Measurements from ENCODE around the gene CMPK1.

The CMPK1 gene

GRCh38 chr1:47380699-47381098 is 47.1 kb downstream of the CMPK1 start:
- Histone ChIP-seq H3K9ac (ENCODE audit: low read length) (no peak overlapping the region), H3K4me3 (ENCODE audit: low read depth in 1 of 2, low read length in 2 of 2) (no peak overlapping the region), H3K36me3 (ENCODE audit: insufficient read depth, low read length) (peaks cover 26% of the 10 kb centered on the region), H3K4me1 (ENCODE audit: insufficient read depth, low read length) (no peaks in the 10 kb centered on the region), H3K27ac (ENCODE audit: low read depth, low read length) (no peak overlapping the region), H3K9me3 (ENCODE audit: low read length) (no peaks in the 10 kb centered on the region), H3K27me3 (ENCODE audit: control insufficient read depth in 1 of 2, insufficient read depth in 2 of 2, low read length in 2 of 2) (no peaks in the 10 kb centered on the region)

GRCh38 chr1:47382399-47382983 is 48.9 kb downstream of the CMPK1 start:
- Histone ChIP-seq H3K27me3 (ENCODE audit: control insufficient read depth in 1 of 2, insufficient read depth in 2 of 2, low read length in 2 of 2) (no peaks in the 10 kb centered on the region), H3K9ac (ENCODE audit: low read length) (no peak overlapping the region), H3K9me3 (ENCODE audit: low read length) (no peaks in the 10 kb centered on the region), H3K4me3 (ENCODE audit: low read depth in 1 of 2, low read length in 2 of 2) (no peak overlapping the region), H3K4me1 (ENCODE audit: insufficient read depth, low read length) (no peaks in the 10 kb centered on the region), H3K27ac (ENCODE audit: low read depth, low read length) (no peak overlapping the region), H3K36me3 (ENCODE audit: insufficient read depth, low read length) (peaks cover 19% of the 10 kb centered on the region)

DNA sequence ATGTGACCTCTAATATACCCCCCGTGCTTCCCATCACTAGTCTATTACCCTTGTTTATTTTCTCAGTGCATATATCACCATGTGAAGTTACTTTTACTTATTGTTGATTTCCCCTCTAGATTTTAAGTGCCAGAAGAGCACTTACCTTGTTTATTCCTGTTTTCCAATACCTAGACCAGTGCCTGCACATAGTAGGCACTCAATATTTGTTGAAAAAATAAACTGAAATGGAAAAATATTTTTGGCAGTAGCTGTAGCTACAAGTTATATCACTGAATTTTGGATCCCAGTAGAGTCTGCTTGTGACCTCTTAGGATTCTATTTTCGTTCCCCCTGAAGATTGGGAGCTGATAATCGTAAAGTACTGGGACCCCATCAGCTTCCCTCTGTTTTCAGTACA is 50.5 kb downstream of the CMPK1 start:
- Histone ChIP-seq H3K4me3 (ENCODE audit: low read depth in 1 of 2, low read length in 2 of 2) (no peak overlapping the region), H3K27ac (ENCODE audit: low read depth, low read length) (no peak overlapping the region), H3K36me3 (ENCODE audit: insufficient read depth, low read length) (peaks cover 7% of the 10 kb centered on the region), H3K27me3 (ENCODE audit: control insufficient read depth in 1 of 2, insufficient read depth in 2 of 2, low read length in 2 of 2) (no peaks in the 10 kb centered on the region), H3K9me3 (ENCODE audit: low read length) (no peaks in the 10 kb centered on the region), H3K9ac (ENCODE audit: low read length) (no peak overlapping the region), H3K4me1 (ENCODE audit: insufficient read depth, low read length) (no peaks in the 10 kb centered on the region)

DNA sequence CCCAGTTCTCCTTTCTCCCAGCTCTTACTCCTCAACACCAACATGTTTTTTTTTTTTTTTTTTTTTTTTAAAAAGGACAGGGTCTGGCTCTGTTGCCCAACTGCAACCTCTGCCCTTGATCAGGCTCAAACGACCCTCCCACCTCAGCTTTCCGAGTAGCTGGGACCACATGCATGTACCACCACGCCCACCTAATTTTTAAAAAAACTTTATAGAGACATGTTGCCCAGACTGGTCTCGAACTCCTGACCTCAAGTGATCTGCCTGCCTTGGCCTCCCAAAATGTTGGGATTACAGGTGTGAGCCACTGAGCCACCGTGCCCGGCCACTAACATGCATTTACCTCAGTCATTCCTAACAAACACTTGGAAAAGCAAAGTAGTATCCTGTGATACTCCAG is 51.4 kb downstream of the CMPK1 start:
- H3K9ac ChIP-seq (ENCODE audit: low read length), result no peak overlapping the region
- H3K9me3 ChIP-seq (ENCODE audit: low read length), result no peaks in the 10 kb centered on the region
- H3K36me3 ChIP-seq (ENCODE audit: insufficient read depth, low read length), result no peaks in the 10 kb centered on the region
- no peak overlapping the region for H3K4me3 ChIP-seq (ENCODE audit: low read depth in 1 of 2, low read length in 2 of 2)
- no peaks in the 10 kb centered on the region for H3K4me1 ChIP-seq (ENCODE audit: insufficient read depth, low read length)
- H3K27me3 ChIP-seq (ENCODE audit: control insufficient read depth in 1 of 2, insufficient read depth in 2 of 2, low read length in 2 of 2), result no peaks in the 10 kb centered on the region
- H3K27ac ChIP-seq (ENCODE audit: low read depth, low read length), result no peak overlapping the region

DNA sequence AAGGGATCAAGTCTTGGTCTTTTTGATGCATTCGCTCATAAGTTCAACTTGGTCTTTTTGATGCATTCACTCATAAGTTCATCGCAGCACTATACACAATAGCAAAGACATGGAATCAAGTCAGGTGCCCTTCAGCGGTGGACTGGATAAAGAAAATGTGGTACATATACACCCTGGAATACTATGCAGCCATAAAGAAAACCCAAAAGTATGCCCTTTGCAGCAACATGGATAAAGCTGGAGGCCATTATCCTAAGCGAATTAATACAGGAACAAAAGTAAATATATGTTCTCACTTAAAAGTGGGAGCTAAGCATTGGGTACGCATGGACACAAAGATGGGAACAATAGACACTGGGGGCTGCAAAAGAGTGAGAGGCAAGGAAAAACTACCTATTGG is 52.7 kb downstream of the CMPK1 start:
- Histone ChIP-seq H3K9me3 (ENCODE audit: low read length) (no peaks in the 10 kb centered on the region), H3K27ac (ENCODE audit: low read depth, low read length) (no peak overlapping the region), H3K4me3 (ENCODE audit: low read depth in 1 of 2, low read length in 2 of 2) (no peak overlapping the region), H3K27me3 (ENCODE audit: control insufficient read depth in 1 of 2, insufficient read depth in 2 of 2, low read length in 2 of 2) (no peaks in the 10 kb centered on the region), H3K9ac (ENCODE audit: low read length) (no peak overlapping the region), H3K36me3 (ENCODE audit: insufficient read depth, low read length) (no peaks in the 10 kb centered on the region), H3K4me1 (ENCODE audit: insufficient read depth, low read length) (no peaks in the 10 kb centered on the region)

DNA sequence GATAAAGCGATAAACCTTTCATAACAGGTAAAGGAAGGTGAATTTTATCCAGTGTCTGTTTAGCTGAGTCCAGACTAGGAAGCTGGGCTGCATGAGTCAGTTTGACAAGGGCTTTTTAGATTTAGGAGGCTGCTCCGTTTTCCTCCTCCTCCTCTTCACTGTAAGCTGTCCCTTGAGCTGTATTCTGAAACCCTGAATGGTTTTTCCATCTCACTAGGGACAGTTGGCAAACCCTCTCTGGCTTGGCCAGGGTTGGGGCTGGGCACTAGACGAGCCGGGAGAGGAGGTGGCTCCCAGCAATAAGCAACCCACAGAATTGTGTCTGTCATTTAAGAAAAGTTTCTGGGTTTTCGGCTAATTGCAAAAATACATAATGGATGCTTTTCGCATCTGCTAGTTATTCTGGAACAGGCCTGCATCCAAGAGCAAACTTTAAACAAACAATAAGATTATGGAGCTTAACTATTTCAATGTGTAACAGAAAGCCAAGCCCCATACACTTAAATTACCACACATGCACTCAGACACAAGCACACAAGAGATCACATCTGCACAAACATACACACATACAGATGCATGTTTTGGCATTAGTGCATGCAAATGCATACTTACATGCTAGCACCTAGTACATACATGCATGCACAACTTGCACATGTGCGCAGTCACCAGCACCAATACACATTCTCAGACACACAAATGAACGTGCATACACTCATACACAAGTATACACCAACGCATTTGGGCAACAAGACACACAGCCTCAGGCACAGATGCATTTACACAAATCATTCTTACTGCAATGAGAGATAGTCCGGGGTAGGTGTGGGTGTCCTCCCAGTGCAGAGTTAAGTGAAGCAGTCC is 54.7 kb downstream of the CMPK1 start:
- Histone ChIP-seq H3K36me3 (ENCODE audit: insufficient read depth, low read length) (no peaks in the 10 kb centered on the region), H3K27ac (ENCODE audit: low read depth, low read length) (no peak overlapping the region), H3K27me3 (ENCODE audit: control insufficient read depth in 1 of 2, insufficient read depth in 2 of 2, low read length in 2 of 2) (no peaks in the 10 kb centered on the region), H3K9ac (ENCODE audit: low read length) (no peak overlapping the region), H3K4me1 (ENCODE audit: insufficient read depth, low read length) (no peaks in the 10 kb centered on the region), H3K4me3 (ENCODE audit: low read depth in 1 of 2, low read length in 2 of 2) (no peak overlapping the region), H3K9me3 (ENCODE audit: low read length) (no peaks in the 10 kb centered on the region)

GRCh38 chr1:47388891-47389238 is 55.3 kb downstream of the CMPK1 start:
- Histone ChIP-seq H3K27me3 (ENCODE audit: control insufficient read depth in 1 of 2, insufficient read depth in 2 of 2, low read length in 2 of 2) (no peaks in the 10 kb centered on the region), H3K4me1 (ENCODE audit: insufficient read depth, low read length) (no peaks in the 10 kb centered on the region), H3K27ac (ENCODE audit: low read depth, low read length) (no peak overlapping the region), H3K36me3 (ENCODE audit: insufficient read depth, low read length) (no peaks in the 10 kb centered on the region), H3K9me3 (ENCODE audit: low read length) (no peaks in the 10 kb centered on the region), H3K9ac (ENCODE audit: low read length) (no peak overlapping the region), H3K4me3 (ENCODE audit: low read depth in 1 of 2, low read length in 2 of 2) (no peak overlapping the region)

GRCh38 chr1:47389731-47390130 is 56.1 kb downstream of the CMPK1 start:
- Histone ChIP-seq H3K27ac (ENCODE audit: low read depth, low read length) (no peak overlapping the region), H3K4me3 (ENCODE audit: low read depth in 1 of 2, low read length in 2 of 2) (no peak overlapping the region), H3K27me3 (ENCODE audit: control insufficient read depth in 1 of 2, insufficient read depth in 2 of 2, low read length in 2 of 2) (peaks cover 0 to 4% of the 10 kb centered on the region in 2 donors), H3K36me3 (ENCODE audit: insufficient read depth, low read length) (no peaks in the 10 kb centered on the region), H3K9ac (ENCODE audit: low read length) (no peak overlapping the region), H3K4me1 (ENCODE audit: insufficient read depth, low read length) (no peaks in the 10 kb centered on the region), H3K9me3 (ENCODE audit: low read length) (no peaks in the 10 kb centered on the region)

GRCh38 chr1:47390843-47391242 is 57.3 kb downstream of the CMPK1 start:
- H3K27ac ChIP-seq (ENCODE audit: low read depth, low read length), result no peak overlapping the region
- peaks cover 0 to 4% of the 10 kb centered on the region in 2 donors for H3K27me3 ChIP-seq (ENCODE audit: control insufficient read depth in 1 of 2, insufficient read depth in 2 of 2, low read length in 2 of 2)
- H3K4me1 ChIP-seq (ENCODE audit: insufficient read depth, low read length), result no peaks in the 10 kb centered on the region
- H3K4me3 ChIP-seq (ENCODE audit: low read depth in 1 of 2, low read length in 2 of 2), result no peak overlapping the region
- H3K9ac ChIP-seq (ENCODE audit: low read length), result no peak overlapping the region
- no peaks in the 10 kb centered on the region for H3K36me3 ChIP-seq (ENCODE audit: insufficient read depth, low read length)
- no peaks in the 10 kb centered on the region for H3K9me3 ChIP-seq (ENCODE audit: low read length)

- Histone ChIP-seq H3K4me1 (ENCODE audit: insufficient read depth, low read length) (no peaks in the 10 kb centered on the region), H3K36me3 (ENCODE audit: insufficient read depth, low read length) (no peaks in the 10 kb centered on the region), H3K4me3 (ENCODE audit: low read depth in 1 of 2, low read length in 2 of 2) (no peak overlapping the region), H3K9ac (ENCODE audit: low read length) (no peak overlapping the region), H3K27me3 (ENCODE audit: control insufficient read depth in 1 of 2, insufficient read depth in 2 of 2, low read length in 2 of 2) (peaks cover 0 to 4% of the 10 kb centered on the region in 2 donors), H3K27ac (ENCODE audit: low read depth, low read length) (no peak overlapping the region), H3K9me3 (ENCODE audit: low read length) (no peaks in the 10 kb centered on the region)
Observed at GRCh38 chr1:47393141-47393540, 59.6 kb downstream of the CMPK1 start.

- Histone ChIP-seq H3K9me3 (ENCODE audit: low read length) (no peaks in the 10 kb centered on the region), H3K4me3 (ENCODE audit: low read depth in 1 of 2, low read length in 2 of 2) (no peak overlapping the region), H3K4me1 (ENCODE audit: insufficient read depth, low read length) (no peaks in the 10 kb centered on the region), H3K9ac (ENCODE audit: low read length) (no peak overlapping the region), H3K27ac (ENCODE audit: low read depth, low read length) (no peak overlapping the region), H3K36me3 (ENCODE audit: insufficient read depth, low read length) (no peaks in the 10 kb centered on the region), H3K27me3 (ENCODE audit: control insufficient read depth in 1 of 2, insufficient read depth in 2 of 2, low read length in 2 of 2) (peaks cover 0 to 4% of the 10 kb centered on the region in 2 donors)
Observed at GRCh38 chr1:47395433-47395832, 61.8 kb downstream of the CMPK1 start.
